Measurements from ENCODE around the gene DLD.
"Not testable (repeated sequence)": the region's sequence is repeated elsewhere in the genome, so short reads cannot be mapped to it uniquely, and the experiment has no call there.

GRCh38 chr7:107887827-107888226, 3.2 kb upstream of the DLD start:
- not testable (repeated sequence) for TF ChIP-seq CTCF, EZH2phosphoT487 (IDR thresholded peaks at IDR 0.05)
